Measurements from ENCODE around the gene PTPRN.

- TF ChIP-seq CTCF (IDR thresholded peaks at IDR 0.05), result no peak
- TF ChIP-seq POLR2A (IDR thresholded peaks at IDR 0.05), result no peak
Measured at GRCh38 chr2:219291910-219292490, 17.2 kb downstream of the PTPRN start.

All from gastroesophageal sphincter (tissue), 3 donors.